ENCODE measurements around the gene PAF1. TPM values are rescaled to one million over a fixed set of nuclear protein-coding genes. Genes with fewer than 3 reads are reported as not detected.
A peak's percentile ranks its signal among the peaks of the same experiment; 100 is the strongest.

Gene PAF1
- total RNA-seq, 1 donor from 2014 or later: 63.4 TPM

- H3K4me3 ChIP-seq (ENCODE audit: low read depth, low read length): no peak overlapping the region
- TF ChIP-seq CTCF (conservative IDR thresholded peaks at IDR 0.05; ENCODE audit: low read depth, low read length): no peak
- DNase-seq (ENCODE audit: low read depth): no peak
Observed at GRCh38 chr19:39417463-39418181, 26.7 kb upstream of the PAF1 start.

- H3K4me3 ChIP-seq (ENCODE audit: low read depth, low read length): no peak overlapping the region
- TF ChIP-seq CTCF (conservative IDR thresholded peaks at IDR 0.05; ENCODE audit: low read depth, low read length): no peak
- DNase-seq (ENCODE audit: low read depth): no peak
Observed at GRCh38 chr19:39416152-39417120, 25.5 kb upstream of the PAF1 start.

GRCh38 chr19:39415111-39416046 lies 24.5 kb upstream of the PAF1 start:
- DNase-seq (ENCODE audit: low read depth): no peak
- H3K4me3 ChIP-seq (ENCODE audit: low read depth, low read length): no peak overlapping the region
- TF ChIP-seq CTCF (conservative IDR thresholded peaks at IDR 0.05; ENCODE audit: low read depth, low read length): peak; percentile 8

- TF ChIP-seq CTCF (conservative IDR thresholded peaks at IDR 0.05; ENCODE audit: low read depth, low read length): peak; percentile 35
- DNase-seq (ENCODE audit: low read depth): no peak
- H3K4me3 ChIP-seq (ENCODE audit: low read depth, low read length): peak overlapping the region; percentile 98
Observed at GRCh38 chr19:39413911-39414608, 23.2 kb upstream of the PAF1 start.

- DNase-seq (ENCODE audit: low read depth): no peak
- TF ChIP-seq CTCF (conservative IDR thresholded peaks at IDR 0.05; ENCODE audit: low read depth, low read length): no peak
- H3K4me3 ChIP-seq (ENCODE audit: low read depth, low read length): peak overlapping the region; percentile 98
Observed at GRCh38 chr19:39413272-39413910, 22.5 kb upstream of the PAF1 start.

Measured in epithelial cell of proximal tubule (primary cell).